ENCODE results near the gene APBA1. TPM values are rescaled to one million over a fixed set of nuclear protein-coding genes. Genes with fewer than 3 reads are reported as not detected.

Gene APBA1
- total and polyA plus RNA-seq, 4 experiments from 2014 or later, result 0.83 to 2.0 (median 0.90) TPM; not detected in 1

DNA sequence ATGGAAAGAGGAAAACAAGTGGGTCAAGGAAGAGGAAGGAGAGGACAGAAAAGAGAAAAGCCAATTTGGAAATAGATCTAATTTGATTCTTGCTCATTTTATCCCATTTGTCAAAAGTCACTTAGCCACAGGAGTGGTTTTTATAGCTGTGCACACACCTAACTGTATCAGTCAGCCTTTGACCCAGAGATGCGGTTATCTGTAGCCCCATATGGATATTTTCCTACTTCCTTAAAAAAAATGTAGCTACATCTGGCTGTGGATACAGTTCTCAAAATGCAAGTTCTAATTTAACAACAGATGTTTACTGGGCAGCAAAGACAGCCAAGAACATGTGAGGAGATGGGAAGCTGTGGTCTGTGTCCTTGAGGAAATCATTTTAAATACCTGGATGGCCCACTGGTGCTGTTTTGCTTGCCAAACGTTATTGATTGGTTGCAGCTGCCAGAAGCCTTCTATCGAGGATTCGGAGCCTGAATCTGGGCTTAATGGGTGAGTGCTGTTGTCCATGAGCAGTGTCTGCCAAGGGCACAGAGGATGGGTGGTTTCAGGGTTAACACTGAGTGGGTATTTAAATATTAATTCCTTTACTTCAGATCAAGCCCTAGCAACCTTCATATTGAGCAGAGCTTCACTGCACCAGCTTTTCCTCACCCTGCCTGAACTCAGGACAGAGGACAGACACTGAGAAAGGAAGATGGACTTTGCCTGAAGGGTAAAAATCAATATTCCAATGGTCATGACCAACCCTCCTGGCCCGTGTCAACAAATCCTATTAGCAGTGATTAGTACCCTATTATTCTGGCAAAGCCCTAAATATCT, 92.2 kb downstream of the APBA1 start:
- H3K36me3 ChIP-seq (ENCODE audit: insufficient read depth, low read length), result no peaks in the 10 kb centered on the region
- Mint-ChIP-seq H3K27ac (no peak overlapping the region), H3K27me3 (peaks cover 0 to 2% of the 10 kb centered on the region in 2 donors), H3K4me1 (peaks cover 0 to 2% (median 0%) of the 10 kb centered on the region in 4 donors), H3K9me3 (peaks cover 0 to 3% (median 0%) of the 10 kb centered on the region in 8 donors), H3K36me3 (no peaks in the 10 kb centered on the region), H3K4me3 (no peak overlapping the region)
- POLR2A ChIA-PET (ENCODE audit: partially characterized antibody), result no interaction called here
- no peaks in the 10 kb centered on the region for H3K27me3 ChIP-seq (ENCODE audit: insufficient read depth, low read length)
- H3K4me3 ChIP-seq (ENCODE audit: low read length in 2 of 2), result no peak overlapping the region
- H3K27ac ChIP-seq (ENCODE audit: low read depth, low read length), result no peak overlapping the region
- intact Hi-C loops (cut with micrococcal nuclease), result no loop called here
- CTCF ChIA-PET (ENCODE audit: partially characterized antibody), result interaction anchor here (0.5 kb wide), 1 partner anchor 457 kb away, joined by 3 read pairs; no protein-coding TSS in a partner anchor
- H3K9me3 ChIP-seq (ENCODE audit: control insufficient read depth in 1 of 2, low read length in 2 of 2), result no peaks in the 10 kb centered on the region
- H3K4me1 ChIP-seq (ENCODE audit: insufficient read depth, low read length), result no peaks in the 10 kb centered on the region
- DNase-seq, result no peak

DNA sequence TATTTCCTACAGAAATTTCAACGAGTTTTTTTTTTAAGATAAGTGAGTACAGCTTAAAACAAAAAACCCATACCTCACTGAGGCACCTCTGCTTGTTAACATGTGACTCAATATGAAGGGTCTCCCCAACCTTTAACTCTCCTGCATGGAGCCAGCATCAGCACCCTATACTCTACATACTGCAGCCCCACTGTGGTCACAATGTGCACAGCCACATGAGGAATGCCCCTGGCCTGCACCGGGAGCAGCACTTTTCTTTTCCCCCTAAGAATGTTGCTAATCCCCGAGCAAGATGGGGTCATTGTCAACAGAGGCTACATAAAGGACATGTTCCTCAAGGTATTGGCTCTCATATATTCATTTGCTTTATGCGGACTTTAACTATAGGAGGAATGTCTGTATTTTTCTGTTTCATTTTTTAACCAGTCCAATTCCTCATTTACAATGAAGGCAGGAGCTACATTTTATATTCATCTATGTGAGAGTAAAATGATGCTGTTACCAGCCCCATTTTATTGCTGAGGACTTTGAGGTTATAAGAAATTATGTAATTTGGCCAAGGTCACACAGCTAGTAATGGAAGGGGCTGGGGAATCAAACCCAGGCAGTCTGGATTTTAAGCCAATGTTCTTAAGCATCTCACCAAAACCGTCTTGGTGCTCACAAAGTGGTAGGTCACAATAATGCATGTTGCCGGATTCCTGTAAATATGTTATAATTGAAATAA, 93.0 kb downstream of the APBA1 start:
- no peak overlapping the region for H3K4me3 ChIP-seq (ENCODE audit: low read length in 2 of 2)
- Mint-ChIP-seq H3K4me1 (peaks cover 0 to 2% (median 0%) of the 10 kb centered on the region in 4 donors), H3K27me3 (peaks cover 0 to 2% of the 10 kb centered on the region in 2 donors), H3K9me3 (peaks cover 0 to 3% (median 0%) of the 10 kb centered on the region in 8 donors), H3K27ac (no peak overlapping the region), H3K36me3 (no peaks in the 10 kb centered on the region), H3K4me3 (no peak overlapping the region)
- ChIA-PET CTCF (ENCODE audit: partially characterized antibody) (no interaction called here), POLR2A (ENCODE audit: partially characterized antibody) (no interaction called here)
- H3K27ac ChIP-seq (ENCODE audit: low read depth, low read length), result no peak overlapping the region
- DNase-seq, result no peak
- H3K4me1 ChIP-seq (ENCODE audit: insufficient read depth, low read length), result no peaks in the 10 kb centered on the region
- H3K36me3 ChIP-seq (ENCODE audit: insufficient read depth, low read length), result no peaks in the 10 kb centered on the region
- H3K27me3 ChIP-seq (ENCODE audit: insufficient read depth, low read length), result no peaks in the 10 kb centered on the region
- intact Hi-C loops (cut with micrococcal nuclease), result no loop called here
- H3K9me3 ChIP-seq (ENCODE audit: control insufficient read depth in 1 of 2, low read length in 2 of 2), result no peaks in the 10 kb centered on the region

DNA sequence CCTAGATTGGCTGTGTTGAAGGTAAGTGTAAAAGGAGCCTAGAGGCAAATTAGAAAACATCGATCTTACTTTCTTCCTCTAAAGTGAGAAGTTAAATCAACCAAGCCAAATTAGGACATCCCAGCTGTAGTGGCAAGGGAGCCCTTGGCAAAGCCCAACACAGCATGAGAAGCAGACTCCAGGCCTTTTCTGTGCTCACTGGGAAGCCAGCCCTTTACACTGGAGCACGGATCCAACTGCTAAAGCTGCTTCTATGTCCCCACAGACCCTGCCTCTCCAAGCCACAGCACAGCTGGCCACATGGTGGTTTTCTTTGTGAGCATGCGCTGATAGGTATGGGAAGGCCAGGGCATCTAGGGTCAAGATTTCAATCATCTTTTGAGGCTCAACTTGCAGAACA, 94.1 kb downstream of the APBA1 start:
- Mint-ChIP-seq H3K27ac (no peak overlapping the region), H3K4me3 (no peak overlapping the region), H3K36me3 (no peaks in the 10 kb centered on the region), H3K27me3 (peaks cover 0 to 2% of the 10 kb centered on the region in 2 donors), H3K4me1 (peaks cover 0 to 2% (median 0%) of the 10 kb centered on the region in 4 donors), H3K9me3 (peaks cover 0 to 3% (median 0%) of the 10 kb centered on the region in 8 donors)
- Histone ChIP-seq H3K36me3 (ENCODE audit: insufficient read depth, low read length) (no peaks in the 10 kb centered on the region), H3K9me3 (ENCODE audit: control insufficient read depth in 1 of 2, low read length in 2 of 2) (no peaks in the 10 kb centered on the region), H3K27me3 (ENCODE audit: insufficient read depth, low read length) (no peaks in the 10 kb centered on the region), H3K4me1 (ENCODE audit: insufficient read depth, low read length) (no peaks in the 10 kb centered on the region), H3K27ac (ENCODE audit: low read depth, low read length) (no peak overlapping the region), H3K4me3 (ENCODE audit: low read length in 2 of 2) (no peak overlapping the region)
- intact Hi-C loops (cut with micrococcal nuclease), result no loop called here
- ChIA-PET POLR2A (ENCODE audit: partially characterized antibody) (no interaction called here), CTCF (ENCODE audit: partially characterized antibody) (no interaction called here)
- no peak for DNase-seq

DNA sequence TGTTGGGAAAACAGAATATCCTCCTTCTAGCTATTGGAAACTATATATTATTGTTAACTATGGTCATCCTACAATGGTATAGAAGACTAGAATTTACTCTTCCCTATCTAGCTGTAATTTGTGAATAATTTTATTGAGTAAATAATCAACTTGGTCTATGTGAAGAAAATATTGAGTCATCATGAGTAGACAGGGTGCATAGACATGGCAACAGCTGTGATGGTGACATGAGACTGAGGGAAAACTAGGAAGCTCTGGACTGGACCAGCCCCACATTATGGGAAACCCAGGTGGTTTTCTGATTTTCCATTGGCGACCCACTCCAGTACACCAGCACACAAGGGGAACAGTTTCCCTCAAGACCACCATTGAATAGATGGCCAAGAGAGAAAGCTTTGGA, 95.0 kb downstream of the APBA1 start:
- peaks cover 0 to 5% of the 10 kb centered on the region in 2 donors for H3K27me3 Mint-ChIP-seq
- Histone ChIP-seq H3K4me1 (ENCODE audit: insufficient read depth, low read length) (no peaks in the 10 kb centered on the region), H3K4me3 (ENCODE audit: low read length in 2 of 2) (no peak overlapping the region), H3K27ac (ENCODE audit: low read depth, low read length) (no peak overlapping the region), H3K36me3 (ENCODE audit: insufficient read depth, low read length) (no peaks in the 10 kb centered on the region), H3K9me3 (ENCODE audit: control insufficient read depth in 1 of 2, low read length in 2 of 2) (no peaks in the 10 kb centered on the region), H3K27me3 (ENCODE audit: insufficient read depth, low read length) (no peaks in the 10 kb centered on the region)
- no peak for DNase-seq
- H3K4me1 Mint-ChIP-seq, result no peaks in the 10 kb centered on the region
- intact Hi-C loops (cut with micrococcal nuclease), result no loop called here
- no peak overlapping the region for H3K4me3 Mint-ChIP-seq
- ChIA-PET POLR2A (ENCODE audit: partially characterized antibody) (no interaction called here), CTCF (ENCODE audit: partially characterized antibody) (interaction anchor here (0.6 kb wide), 1 partner anchor 256 kb away, joined by 3 read pairs; no protein-coding TSS in a partner anchor)
- H3K27ac Mint-ChIP-seq, result no peak overlapping the region
- peaks cover 0 to 3% (median 0%) of the 10 kb centered on the region in 8 donors for H3K9me3 Mint-ChIP-seq
- H3K36me3 Mint-ChIP-seq, result no peaks in the 10 kb centered on the region

DNA sequence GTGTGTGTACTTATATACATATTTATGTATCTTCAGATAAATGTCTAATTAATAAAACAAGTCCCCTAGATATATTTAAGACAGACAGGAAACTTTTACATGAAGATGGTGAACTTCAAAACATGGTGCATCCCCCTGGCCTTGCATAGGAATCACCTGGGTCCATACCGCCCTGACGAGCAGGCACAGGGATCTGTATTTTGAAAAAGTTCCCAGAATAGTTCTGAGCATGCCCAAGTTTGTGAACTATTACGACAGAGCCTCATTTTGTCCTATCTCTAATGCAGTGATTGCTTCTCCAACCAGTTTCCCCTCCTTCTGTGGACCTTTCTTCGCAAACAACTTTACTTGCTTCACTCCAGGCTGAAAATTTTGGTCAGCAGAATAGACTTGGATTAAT, 98.1 kb downstream of the APBA1 start:
- Mint-ChIP-seq H3K4me1 (no peaks in the 10 kb centered on the region), H3K27ac (no peak overlapping the region), H3K27me3 (peaks cover 0 to 6% of the 10 kb centered on the region in 2 donors), H3K36me3 (no peaks in the 10 kb centered on the region), H3K9me3 (peaks cover 0 to 3% (median 0%) of the 10 kb centered on the region in 8 donors), H3K4me3 (no peak overlapping the region)
- ChIA-PET POLR2A (ENCODE audit: partially characterized antibody) (no interaction called here), CTCF (ENCODE audit: partially characterized antibody) (no interaction called here)
- DNase-seq, result no peak
- Histone ChIP-seq H3K9me3 (ENCODE audit: control insufficient read depth in 1 of 2, low read length in 2 of 2) (no peaks in the 10 kb centered on the region), H3K27me3 (ENCODE audit: insufficient read depth, low read length) (no peaks in the 10 kb centered on the region), H3K4me1 (ENCODE audit: insufficient read depth, low read length) (no peaks in the 10 kb centered on the region), H3K4me3 (ENCODE audit: low read length in 2 of 2) (no peak overlapping the region), H3K36me3 (ENCODE audit: insufficient read depth, low read length) (no peaks in the 10 kb centered on the region), H3K27ac (ENCODE audit: low read depth, low read length) (no peak overlapping the region)
- intact Hi-C loops (cut with micrococcal nuclease), result no loop called here

DNA sequence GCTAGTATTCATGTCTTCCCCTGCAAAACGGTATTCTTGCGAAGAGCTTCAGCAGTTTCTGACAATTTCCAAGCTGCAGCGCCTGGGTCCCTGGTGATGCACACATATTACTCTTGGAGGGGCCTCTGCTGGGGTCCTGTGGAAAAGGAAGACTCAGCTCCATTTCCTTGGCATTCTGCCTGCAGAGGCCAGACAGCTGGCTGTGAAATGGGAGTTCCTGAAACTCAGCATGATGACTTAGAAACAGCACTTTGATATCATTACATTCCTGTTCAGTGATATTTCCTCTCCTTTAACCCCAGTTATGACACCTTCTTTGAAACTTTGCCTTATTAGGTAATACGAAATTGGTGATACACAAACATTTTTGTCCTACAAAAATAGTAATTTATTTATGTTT, 98.5 kb downstream of the APBA1 start:
- Histone ChIP-seq H3K4me3 (ENCODE audit: low read length in 2 of 2) (no peak overlapping the region), H3K27me3 (ENCODE audit: insufficient read depth, low read length) (no peaks in the 10 kb centered on the region), H3K4me1 (ENCODE audit: insufficient read depth, low read length) (no peaks in the 10 kb centered on the region), H3K36me3 (ENCODE audit: insufficient read depth, low read length) (no peaks in the 10 kb centered on the region), H3K9me3 (ENCODE audit: control insufficient read depth in 1 of 2, low read length in 2 of 2) (no peaks in the 10 kb centered on the region), H3K27ac (ENCODE audit: low read depth, low read length) (no peak overlapping the region)
- H3K9me3 Mint-ChIP-seq, result peaks cover 0 to 3% (median 0%) of the 10 kb centered on the region in 8 donors
- peaks cover 0 to 6% of the 10 kb centered on the region in 2 donors for H3K27me3 Mint-ChIP-seq
- intact Hi-C loops (cut with micrococcal nuclease), result no loop called here
- no peaks in the 10 kb centered on the region for H3K4me1 Mint-ChIP-seq
- no peaks in the 10 kb centered on the region for H3K36me3 Mint-ChIP-seq
- ChIA-PET POLR2A (ENCODE audit: partially characterized antibody) (no interaction called here), CTCF (ENCODE audit: partially characterized antibody) (no interaction called here)
- H3K4me3 Mint-ChIP-seq, result no peak overlapping the region
- H3K27ac Mint-ChIP-seq, result no peak overlapping the region
- DNase-seq, result no peak

DNA sequence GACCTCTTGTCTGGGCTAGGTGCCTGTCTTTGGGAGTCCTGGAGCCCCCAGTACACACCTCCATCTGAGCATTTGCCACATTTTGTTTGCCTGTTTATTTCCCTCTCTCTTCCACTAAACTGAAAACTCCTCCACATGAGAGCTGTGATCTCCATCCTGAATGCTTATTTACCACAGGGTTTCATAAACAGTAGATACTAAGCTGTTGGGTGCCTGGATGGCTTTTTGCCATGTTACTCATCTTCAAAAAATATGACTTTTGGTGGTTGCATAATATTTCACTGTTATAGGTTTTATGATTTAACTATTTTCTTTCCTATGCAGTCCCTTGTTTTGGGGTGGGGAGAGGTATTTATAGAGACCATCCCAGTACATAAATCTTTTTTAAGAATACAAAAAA, 99.6 kb downstream of the APBA1 start:
- no peak for DNase-seq
- Mint-ChIP-seq H3K27ac (no peak overlapping the region), H3K36me3 (no peaks in the 10 kb centered on the region), H3K9me3 (peaks cover 0 to 3% (median 0%) of the 10 kb centered on the region in 8 donors), H3K4me1 (no peaks in the 10 kb centered on the region), H3K4me3 (no peak overlapping the region), H3K27me3 (peaks cover 0 to 8% of the 10 kb centered on the region in 2 donors)
- Histone ChIP-seq H3K4me3 (ENCODE audit: low read length in 2 of 2) (no peak overlapping the region), H3K4me1 (ENCODE audit: insufficient read depth, low read length) (no peaks in the 10 kb centered on the region), H3K36me3 (ENCODE audit: insufficient read depth, low read length) (no peaks in the 10 kb centered on the region), H3K27ac (ENCODE audit: low read depth, low read length) (no peak overlapping the region), H3K9me3 (ENCODE audit: control insufficient read depth in 1 of 2, low read length in 2 of 2) (no peaks in the 10 kb centered on the region), H3K27me3 (ENCODE audit: insufficient read depth, low read length) (no peaks in the 10 kb centered on the region)
- intact Hi-C loops (cut with micrococcal nuclease), result no loop called here
- ChIA-PET CTCF (ENCODE audit: partially characterized antibody) (no interaction called here), POLR2A (ENCODE audit: partially characterized antibody) (no interaction called here)
